ENCODE measurements around the gene NOP56.
A peak's percentile ranks its signal among the peaks of the same experiment; 100 is the strongest.
"Not testable (repeated sequence)": the region's sequence is repeated elsewhere in the genome, so short reads cannot be mapped to it uniquely, and the experiment has no call there.

Gene NOP56

GRCh38 chr20:2643708-2644107, 8.7 kb upstream of the NOP56 start:
- DNase-seq (ENCODE audit: low spot score): no peak

GRCh38 chr20:2652724-2653555, 508 bp downstream of the NOP56 start:
- peak; percentile 55 for DNase-seq (ENCODE audit: low spot score)

GRCh38 chr20:2653556-2654383, 1.3 kb downstream of the NOP56 start:
- no peak for DNase-seq (ENCODE audit: low spot score)

GRCh38 chr20:2654384-2654822, 2.0 kb downstream of the NOP56 start:
- DNase-seq (ENCODE audit: low spot score): no peak

GRCh38 chr20:2654831-2655230, 2.4 kb downstream of the NOP56 start:
- no peak for DNase-seq (ENCODE audit: low spot score)

GRCh38 chr20:2655331-2656116, 3.1 kb downstream of the NOP56 start:
- no peak for DNase-seq (ENCODE audit: low spot score)

- DNase-seq (ENCODE audit: low spot score): no peak
Measured at GRCh38 chr20:2656471-2657117, 4.2 kb downstream of the NOP56 start.

GRCh38 chr20:2657241-2657640, 4.8 kb downstream of the NOP56 start:
- DNase-seq (ENCODE audit: low spot score): no peak

- DNase-seq (ENCODE audit: low spot score): no peak
Measured at GRCh38 chr20:2657674-2658073, 5.2 kb downstream of the NOP56 start.

GRCh38 chr20:2658414-2659354, 6.3 kb downstream of the NOP56 start:
- no peak for DNase-seq (ENCODE audit: low spot score)

- no peak for DNase-seq (ENCODE audit: low spot score)
Measured at GRCh38 chr20:2659547-2659946, 7.1 kb downstream of the NOP56 start.

- DNase-seq (ENCODE audit: low spot score): no peak
Measured at GRCh38 chr20:2663364-2663886, 11.0 kb downstream of the NOP56 start.

- DNase-seq (ENCODE audit: low spot score): peak; percentile 95
Measured at GRCh38 chr20:2663887-2664719, 11.7 kb downstream of the NOP56 start, which contains the start of gene IDH3B. IDH3B (minus strand) TSS chr20:2664216; CDS start chr20:2664188, 28 bp downstream.

GRCh38 chr20:2671977-2672376, 19.5 kb downstream of the NOP56 start:
- peak; percentile 39 for DNase-seq (ENCODE audit: low spot score)

- no peak for DNase-seq (ENCODE audit: low spot score)
Measured at GRCh38 chr20:2672446-2672845, 20.0 kb downstream of the NOP56 start.

- no peak for DNase-seq (ENCODE audit: low spot score)
Measured at GRCh38 chr20:2673453-2673852, 21.0 kb downstream of the NOP56 start.

GRCh38 chr20:2680046-2680445, 27.6 kb downstream of the NOP56 start:
- no peak for DNase-seq (ENCODE audit: low spot score)

GRCh38 chr20:2682040-2682439, 29.6 kb downstream of the NOP56 start:
- DNase-seq (ENCODE audit: low spot score): not testable (repeated sequence)

GRCh38 chr20:2684817-2685216, 32.4 kb downstream of the NOP56 start:
- not testable (repeated sequence) for DNase-seq (ENCODE audit: low spot score)
